Urinary bladder (tissue), 4 donors: ENCODE measurements around the gene GRXCR2. TPM values are rescaled to one million over a fixed set of nuclear protein-coding genes. Genes with fewer than 3 reads are reported as not detected.

Experiments used
- DNase-seq: peaks from one replicate; pipeline ENCODE4 v3.0.0-alpha.2; 2015; ENCODE audit errors: extremely low spot score
- H3K27ac ChIP-seq: one replicate; pipeline ENCODE4 v1.5.1; 2013; ENCODE audit warnings: low read depth, mild to moderate bottlenecking, moderate library complexity
- H3K36me3 ChIP-seq: one replicate; pipeline ENCODE4 v1.6.1; 2013; ENCODE audit warnings: mild to moderate bottlenecking, moderate library complexity; ENCODE audit not compliant: insufficient read depth
- H3K4me1 ChIP-seq: one replicate; pipeline ENCODE4 v1.6.1; 2013; ENCODE audit warnings: mild to moderate bottlenecking, moderate library complexity; ENCODE audit not compliant: insufficient read depth
- H3K4me3 ChIP-seq: one replicate; pipeline ENCODE4 v1.5.1; 2013; ENCODE audit warnings: low read depth, low read length
- WGBS: extraction: QIAGEN DNeasy Blood & Tissue Kit; methylation state at CpG from one replicate; pipeline ENCODE4 v1.1.7; 2013; 5-methylcytosine and 5-hydroxymethylcytosine counted together
- polyA plus RNA-seq: library from polyadenylated mRNA; stranded (reverse); fragments of 200-250 nt; gene quantifications from one replicate; pipeline ENCODE4 v1.2.3, GENCODE V29; 2013
- total RNA-seq: library from RNA; depleted of rRNA; stranded (reverse); fragments of >200 nt; gene quantifications from one replicate; pipeline ENCODE4 v1.2.3, GENCODE V29; 2014
- donor health status: healthy with polysubstance abuse.
- donor health status: healthy.

The GRXCR2 gene
- total RNA-seq (not detected), polyA plus RNA-seq (not detected)

- H3K36me3 ChIP-seq = no peaks in the 10 kb centered on the region
- 74% methylated on average over 3 of the region's 3 CpGs for WGBS
- DNase-seq = no peak
Measured at GRCh38 chr5:145872914-145873313, at the start of gene GRXCR2. GRXCR2 (minus strand) TSS chr5:145873014; CDS start chr5:145872968, 46 bp downstream.

GRCh38 chr5:145922059-145922458, 49.2 kb upstream of the GRXCR2 start:
- Histone ChIP-seq H3K4me1 (no peaks in the 10 kb centered on the region), H3K27ac (no peak overlapping the region), H3K4me3 (no peak overlapping the region), H3K36me3 (no peaks in the 10 kb centered on the region)
- DNase-seq = no peak
- WGBS = 75% methylated on average over 2 of the region's 2 CpGs

More at GRCh38 chr5:145872914-145873313, at the start of gene GRXCR2:
- Histone ChIP-seq H3K27ac (no peak within 1 kb of the TSS), H3K4me1 (no peaks in the 10 kb centered on the region), H3K4me3 (no peak within 1 kb of the TSS)

- DNase-seq = no peak
- no peak overlapping the region for H3K4me3 ChIP-seq
- H3K27ac ChIP-seq = no peak overlapping the region
- H3K4me1 ChIP-seq = no peaks in the 10 kb centered on the region
- H3K36me3 ChIP-seq = no peaks in the 10 kb centered on the region
- WGBS = 74% methylated on average over 2 of the region's 2 CpGs
Measured at GRCh38 chr5:145921211-145921610, 48.4 kb upstream of the GRXCR2 start.

- DNase-seq = no peak
Measured at GRCh38 chr5:145920542-145921210, 47.9 kb upstream of the GRXCR2 start.

GRCh38 chr5:145919413-145919812, 46.6 kb upstream of the GRXCR2 start:
- Histone ChIP-seq H3K27ac (no peak overlapping the region), H3K36me3 (no peaks in the 10 kb centered on the region), H3K4me3 (no peak overlapping the region), H3K4me1 (no peaks in the 10 kb centered on the region)
- WGBS = 79% methylated on average over 6 of the region's 6 CpGs
- DNase-seq = no peak

More at GRCh38 chr5:145920542-145921210, 47.9 kb upstream of the GRXCR2 start:
- 78% methylated on average over 1 of the region's 1 CpG for WGBS
- Histone ChIP-seq H3K27ac (no peak overlapping the region), H3K4me3 (no peak overlapping the region), H3K36me3 (no peaks in the 10 kb centered on the region), H3K4me1 (no peaks in the 10 kb centered on the region)

- Histone ChIP-seq H3K4me1 (no peaks in the 10 kb centered on the region), H3K4me3 (no peak overlapping the region), H3K36me3 (no peaks in the 10 kb centered on the region), H3K27ac (no peak overlapping the region)
- no peak for DNase-seq
- 81% methylated on average over 2 of the region's 2 CpGs for WGBS
Measured at GRCh38 chr5:145918397-145918796, 45.6 kb upstream of the GRXCR2 start.

GRCh38 chr5:145917288-145917687, 44.5 kb upstream of the GRXCR2 start:
- H3K36me3 ChIP-seq = no peaks in the 10 kb centered on the region

GRCh38 chr5:145915970-145916638, 43.3 kb upstream of the GRXCR2 start:
- Histone ChIP-seq H3K4me3 (no peak overlapping the region), H3K36me3 (no peaks in the 10 kb centered on the region), H3K27ac (no peak overlapping the region), H3K4me1 (no peaks in the 10 kb centered on the region)
- WGBS = 90% methylated on average over 7 of the region's 7 CpGs
- DNase-seq = no peak

More at GRCh38 chr5:145917288-145917687, 44.5 kb upstream of the GRXCR2 start:
- no peak overlapping the region for H3K4me3 ChIP-seq
- H3K27ac ChIP-seq = no peak overlapping the region
- no peak for DNase-seq
- no peaks in the 10 kb centered on the region for H3K4me1 ChIP-seq

GRCh38 chr5:145913701-145914100, 40.9 kb upstream of the GRXCR2 start:
- WGBS = 92% methylated on average over 7 of the region's 7 CpGs
- no peak overlapping the region for H3K4me3 ChIP-seq
- H3K4me1 ChIP-seq = no peaks in the 10 kb centered on the region
- H3K36me3 ChIP-seq = no peaks in the 10 kb centered on the region
- no peak for DNase-seq
- H3K27ac ChIP-seq = no peak overlapping the region

GRCh38 chr5:145912594-145912993, 39.8 kb upstream of the GRXCR2 start:
- H3K36me3 ChIP-seq = no peaks in the 10 kb centered on the region
- no peak for DNase-seq
- WGBS = 81% methylated on average over 5 of the region's 5 CpGs
- no peak overlapping the region for H3K27ac ChIP-seq
- H3K4me1 ChIP-seq = no peaks in the 10 kb centered on the region
- H3K4me3 ChIP-seq = no peak overlapping the region

GRCh38 chr5:145912019-145912418, 39.2 kb upstream of the GRXCR2 start:
- H3K4me3 ChIP-seq = no peak overlapping the region
- H3K36me3 ChIP-seq = no peaks in the 10 kb centered on the region
- no peak for DNase-seq
- WGBS = 88% methylated on average over 3 of the region's 3 CpGs
- H3K4me1 ChIP-seq = no peaks in the 10 kb centered on the region
- H3K27ac ChIP-seq = no peak overlapping the region

GRCh38 chr5:145911164-145911563, 38.4 kb upstream of the GRXCR2 start:
- Histone ChIP-seq H3K27ac (no peak overlapping the region), H3K4me3 (no peak overlapping the region), H3K36me3 (no peaks in the 10 kb centered on the region), H3K4me1 (no peaks in the 10 kb centered on the region)
- no peak for DNase-seq
- 77% methylated on average over 6 of the region's 6 CpGs for WGBS

GRCh38 chr5:145908206-145908960, 35.6 kb upstream of the GRXCR2 start:
- 73% methylated on average over 3 of the region's 3 CpGs for WGBS
- no peaks in the 10 kb centered on the region for H3K36me3 ChIP-seq
- no peaks in the 10 kb centered on the region for H3K4me1 ChIP-seq
- H3K4me3 ChIP-seq = no peak overlapping the region
- DNase-seq = no peak
- no peak overlapping the region for H3K27ac ChIP-seq

- Histone ChIP-seq H3K36me3 (no peaks in the 10 kb centered on the region), H3K4me1 (no peaks in the 10 kb centered on the region), H3K4me3 (no peak overlapping the region), H3K27ac (no peak overlapping the region)
- WGBS = 59% methylated on average over 1 of the region's 1 CpG
- DNase-seq = no peak
Measured at GRCh38 chr5:145906401-145906800, 33.6 kb upstream of the GRXCR2 start.
